HG02623 (cell line): Measurements from ENCODE around the gene RANBP10.

Experiments
- ATAC-seq: cut with Tn5 transposase; IDR thresholded peaks from one replicate; pipeline ENCODE4 v1.9.1; 2021; ENCODE audit warnings: moderate library complexity; ENCODE audit not compliant: unreplicated experiment

Gene RANBP10

DNA sequence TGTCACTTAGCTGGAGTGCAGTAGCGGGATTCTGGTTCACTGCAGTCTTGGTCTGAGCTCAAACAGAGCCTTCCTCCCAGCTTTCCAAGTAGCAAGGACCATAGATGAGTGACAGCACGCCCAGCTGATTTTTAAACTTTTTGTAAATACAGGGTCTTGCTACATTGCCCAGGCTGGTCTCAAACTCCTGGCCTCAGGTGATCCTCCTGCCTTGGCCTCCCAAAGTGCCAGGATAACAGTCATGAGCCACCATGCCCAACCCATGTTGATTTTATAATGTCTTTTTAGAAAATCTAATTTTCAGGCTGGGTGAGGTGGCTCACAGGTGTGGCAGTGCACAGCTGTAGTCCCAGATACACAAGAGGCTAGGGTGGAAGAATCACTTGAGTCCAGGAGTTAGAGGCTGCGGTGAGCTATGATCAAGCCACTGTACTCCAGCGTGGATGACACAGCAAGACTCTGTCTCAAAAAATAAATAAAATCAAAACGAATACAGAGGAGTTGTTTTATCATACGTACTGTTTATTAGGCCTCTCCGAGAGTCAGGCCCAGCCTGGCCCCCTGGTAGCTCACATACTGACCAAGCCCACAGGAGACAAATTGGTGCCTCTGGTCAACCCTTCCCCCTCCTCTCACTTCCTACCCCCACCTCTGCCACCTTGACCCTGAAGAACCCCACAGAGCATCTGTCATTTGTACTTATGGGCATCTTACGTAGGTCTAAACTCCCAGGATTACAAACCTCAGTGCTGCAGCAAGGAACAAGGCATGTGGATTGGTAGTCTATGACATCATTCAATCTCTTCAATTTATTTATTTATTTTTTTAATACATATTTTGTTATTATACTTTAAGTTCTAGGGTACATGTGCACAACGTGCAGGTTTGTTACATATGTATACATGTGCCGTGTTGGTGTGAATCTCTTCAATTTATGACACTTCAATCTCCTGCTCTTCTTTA, 126.1 kb downstream of the RANBP10 start:
- ATAC-seq, result no peak

GRCh38 chr16:67678354-67679023, 127.9 kb downstream of the RANBP10 start:
- ATAC-seq, result no peak

- no peak for ATAC-seq
These were observed 128.6 kb downstream of the RANBP10 start for GRCh38 chr16:67677712-67678111.

GRCh38 chr16:67676939-67677338, 129.4 kb downstream of the RANBP10 start:
- no peak for ATAC-seq

GRCh38 chr16:67676516-67676915, 129.8 kb downstream of the RANBP10 start:
- ATAC-seq, result no peak

DNA sequence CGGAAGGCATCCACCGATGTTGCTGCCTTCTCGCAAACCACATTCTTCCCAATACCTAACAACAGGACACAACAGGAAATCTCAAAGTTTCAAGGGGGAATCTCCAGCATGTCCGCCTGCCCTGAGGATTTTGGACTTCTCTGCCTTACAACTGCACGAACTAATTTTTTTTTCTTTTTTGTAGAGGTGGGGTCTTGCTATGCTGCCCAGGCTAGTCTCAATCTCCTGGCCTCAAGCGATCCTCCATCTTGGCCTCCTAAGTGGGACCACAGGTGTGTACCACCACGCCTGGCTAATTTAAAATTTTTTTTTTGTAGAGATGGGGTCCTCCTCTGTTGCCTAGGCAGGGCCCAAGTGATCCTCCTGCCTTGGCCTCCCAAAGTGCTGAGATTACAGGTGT, 130.4 kb downstream of the RANBP10 start:
- no peak for ATAC-seq

DNA sequence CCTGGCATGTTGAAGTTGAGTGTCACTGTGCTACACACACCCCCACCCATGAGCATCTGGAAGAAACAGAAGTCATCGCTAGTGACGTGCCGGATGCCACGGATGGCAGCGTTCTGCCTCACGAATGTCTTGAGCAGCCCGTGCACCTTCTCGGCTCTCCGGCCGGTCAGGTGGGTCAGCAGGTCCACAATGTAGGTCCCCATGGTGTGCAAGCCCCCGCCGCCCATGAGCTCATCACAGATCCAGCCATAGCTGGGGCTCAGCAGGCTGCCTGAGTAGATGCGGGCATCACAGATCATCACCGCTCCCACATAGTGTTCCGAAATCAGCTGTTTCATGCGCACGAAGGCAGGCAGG, 130.8 kb downstream of the RANBP10 start:
- ATAC-seq, result no peak

- ATAC-seq, result no peak
These were observed 131.3 kb downstream of the RANBP10 start for GRCh38 chr16:67674851-67675578.

DNA sequence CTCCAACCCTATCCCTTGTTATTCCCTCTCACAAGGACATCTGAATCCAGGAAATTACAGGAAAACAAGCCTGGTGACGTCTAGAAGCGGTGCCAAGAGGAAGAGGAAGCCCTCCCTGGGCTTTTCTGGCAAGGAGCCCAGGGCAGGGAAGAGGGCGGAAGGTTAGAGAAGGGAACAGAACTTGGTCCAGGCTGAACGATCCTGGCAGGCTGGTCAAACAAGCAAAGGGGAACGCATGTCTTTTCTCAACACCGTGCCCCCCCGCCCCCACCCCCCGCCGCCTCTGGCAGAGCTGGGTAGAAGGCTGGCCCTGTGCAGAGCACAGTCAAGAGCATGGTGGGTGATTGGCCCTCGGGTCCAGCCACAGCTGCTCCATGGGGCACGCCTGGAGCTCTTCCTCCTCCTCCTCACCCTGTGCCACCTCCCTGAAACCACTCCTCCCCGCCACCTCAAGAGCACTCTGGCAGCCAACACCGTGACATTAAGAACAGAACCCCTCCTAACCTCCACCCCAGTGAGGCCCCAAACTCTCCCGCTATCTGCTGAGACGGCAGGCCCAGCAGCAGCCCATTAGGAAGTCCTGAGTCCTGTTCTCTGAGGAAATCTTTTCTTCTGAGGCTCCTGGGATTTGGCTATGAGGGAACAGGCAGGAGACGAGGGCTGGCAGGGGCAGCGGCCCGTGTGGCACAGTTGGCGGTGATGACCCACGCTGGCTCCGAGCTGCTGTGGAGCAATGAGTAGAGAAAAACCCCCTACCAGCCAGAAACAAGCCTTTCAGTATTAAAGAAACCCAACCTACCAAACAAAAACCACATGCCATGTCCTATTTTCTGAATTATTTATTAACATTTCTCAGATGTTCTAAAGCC, 132.4 kb downstream of the RANBP10 start:
- no peak for ATAC-seq
